IPS-18a (cell line): Measurements from ENCODE around the gene LYAR.

Experiments
- H3K27ac ChIP-seq: one replicate; pipeline ENCODE4 v1.5.1; 2013; ENCODE audit warnings: low read length
- H3K27me3 ChIP-seq: one replicate; pipeline ENCODE4 v1.6.1; 2013; ENCODE audit warnings: mild to moderate bottlenecking, low read length; ENCODE audit not compliant: control insufficient read depth, insufficient read depth
- H3K36me3 ChIP-seq: one replicate; pipeline ENCODE4 v1.6.1; 2013; ENCODE audit warnings: low read depth, low read length; ENCODE audit not compliant: control insufficient read depth
- H3K4me1 ChIP-seq: one replicate; pipeline ENCODE4 v1.6.1; 2013; ENCODE audit warnings: low read depth, low read length; ENCODE audit not compliant: control insufficient read depth
- H3K4me3 ChIP-seq: one replicate; pipeline ENCODE4 v1.5.1; 2013; ENCODE audit warnings: low read length
- H3K9ac ChIP-seq: one replicate; pipeline ENCODE4 v1.6.1; 2013; ENCODE audit warnings: mild to moderate bottlenecking, low read length, moderate library complexity
- H3K9me3 ChIP-seq: one replicate; pipeline ENCODE4 v1.6.1; 2013; ENCODE audit warnings: low read depth, low read length; ENCODE audit not compliant: control insufficient read depth

The LYAR gene

GRCh38 chr4:4228356-4228668, 61.6 kb downstream of the LYAR start:
- H3K36me3 ChIP-seq, result no peaks in the 10 kb centered on the region
- H3K4me1 ChIP-seq, result no peaks in the 10 kb centered on the region
- H3K27ac ChIP-seq, result no peak overlapping the region
- H3K9ac ChIP-seq, result no peak overlapping the region
- H3K4me3 ChIP-seq, result no peak overlapping the region
- peaks cover 70% of the 10 kb centered on the region for H3K27me3 ChIP-seq
- no peaks in the 10 kb centered on the region for H3K9me3 ChIP-seq

GRCh38 chr4:4227510-4228355, 62.2 kb downstream of the LYAR start:
- H3K27me3 ChIP-seq, result peaks cover 75% of the 10 kb centered on the region

GRCh38 chr4:4226606-4227438, 63.1 kb downstream of the LYAR start, which contains the start of gene OTOP1:
OTOP1 (minus strand) TSS chr4:4226929; CDS start chr4:4226864, 65 bp downstream.
- peaks cover 84% of the 10 kb centered on the region for H3K27me3 ChIP-seq
- H3K36me3 ChIP-seq, result no peaks in the 10 kb centered on the region
- H3K4me1 ChIP-seq, result no peaks in the 10 kb centered on the region
- no peak within 1 kb of the TSS for H3K4me3 ChIP-seq
- no peaks in the 10 kb centered on the region for H3K9me3 ChIP-seq
- H3K27ac ChIP-seq, result no peak within 1 kb of the TSS
- no peak within 1 kb of the TSS for H3K9ac ChIP-seq

More at GRCh38 chr4:4227510-4228355, 62.2 kb downstream of the LYAR start:
- Histone ChIP-seq H3K4me1 (no peaks in the 10 kb centered on the region), H3K4me3 (no peak overlapping the region), H3K9ac (no peak overlapping the region), H3K27ac (no peak overlapping the region), H3K9me3 (no peaks in the 10 kb centered on the region), H3K36me3 (no peaks in the 10 kb centered on the region)

- Histone ChIP-seq H3K27ac (no peak overlapping the region), H3K4me3 (no peak overlapping the region), H3K36me3 (no peaks in the 10 kb centered on the region), H3K4me1 (no peaks in the 10 kb centered on the region), H3K27me3 (peaks cover 87% of the 10 kb centered on the region), H3K9me3 (no peaks in the 10 kb centered on the region), H3K9ac (no peak overlapping the region)
Measured at GRCh38 chr4:4225915-4226605, 63.9 kb downstream of the LYAR start.
